ENCODE results near the gene NCAM2.
A peak's percentile ranks its signal among the peaks of the same experiment; 100 is the strongest.

The NCAM2 gene

DNA sequence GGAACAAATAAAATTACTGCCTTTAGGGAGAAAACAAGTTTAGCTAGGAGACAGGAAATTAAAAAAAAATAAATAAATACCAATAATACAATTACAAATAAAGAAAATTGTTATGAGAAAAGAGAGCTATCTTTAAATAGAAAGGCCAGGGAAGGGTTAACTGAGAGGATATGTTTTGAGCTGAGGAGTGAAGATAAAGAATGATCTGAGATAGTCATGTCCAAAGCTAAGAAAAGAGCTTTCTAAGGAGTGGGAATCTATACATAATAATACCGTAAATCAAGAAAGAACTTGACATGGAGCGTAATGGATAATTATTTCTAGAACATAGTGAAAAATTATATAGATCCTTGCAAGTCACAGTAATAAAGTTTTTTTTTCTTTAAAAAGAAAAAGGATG, 176.5 kb downstream of the NCAM2 start:
- TF ChIP-seq, protein P1, sequence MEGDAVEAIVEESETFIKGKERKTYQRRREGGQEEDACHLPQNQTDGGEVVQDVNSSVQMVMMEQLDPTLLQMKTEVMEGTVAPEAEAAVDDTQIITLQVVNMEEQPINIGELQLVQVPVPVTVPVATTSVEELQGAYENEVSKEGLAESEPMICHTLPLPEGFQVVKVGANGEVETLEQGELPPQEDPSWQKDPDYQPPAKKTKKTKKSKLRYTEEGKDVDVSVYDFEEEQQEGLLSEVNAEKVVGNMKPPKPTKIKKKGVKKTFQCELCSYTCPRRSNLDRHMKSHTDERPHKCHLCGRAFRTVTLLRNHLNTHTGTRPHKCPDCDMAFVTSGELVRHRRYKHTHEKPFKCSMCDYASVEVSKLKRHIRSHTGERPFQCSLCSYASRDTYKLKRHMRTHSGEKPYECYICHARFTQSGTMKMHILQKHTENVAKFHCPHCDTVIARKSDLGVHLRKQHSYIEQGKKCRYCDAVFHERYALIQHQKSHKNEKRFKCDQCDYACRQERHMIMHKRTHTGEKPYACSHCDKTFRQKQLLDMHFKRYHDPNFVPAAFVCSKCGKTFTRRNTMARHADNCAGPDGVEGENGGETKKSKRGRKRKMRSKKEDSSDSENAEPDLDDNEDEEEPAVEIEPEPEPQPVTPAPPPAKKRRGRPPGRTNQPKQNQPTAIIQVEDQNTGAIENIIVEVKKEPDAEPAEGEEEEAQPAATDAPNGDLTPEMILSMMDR (conservative IDR thresholded peaks at IDR 0.05), result no peak
- H3K27ac ChIP-seq, result no peak overlapping the region

DNA sequence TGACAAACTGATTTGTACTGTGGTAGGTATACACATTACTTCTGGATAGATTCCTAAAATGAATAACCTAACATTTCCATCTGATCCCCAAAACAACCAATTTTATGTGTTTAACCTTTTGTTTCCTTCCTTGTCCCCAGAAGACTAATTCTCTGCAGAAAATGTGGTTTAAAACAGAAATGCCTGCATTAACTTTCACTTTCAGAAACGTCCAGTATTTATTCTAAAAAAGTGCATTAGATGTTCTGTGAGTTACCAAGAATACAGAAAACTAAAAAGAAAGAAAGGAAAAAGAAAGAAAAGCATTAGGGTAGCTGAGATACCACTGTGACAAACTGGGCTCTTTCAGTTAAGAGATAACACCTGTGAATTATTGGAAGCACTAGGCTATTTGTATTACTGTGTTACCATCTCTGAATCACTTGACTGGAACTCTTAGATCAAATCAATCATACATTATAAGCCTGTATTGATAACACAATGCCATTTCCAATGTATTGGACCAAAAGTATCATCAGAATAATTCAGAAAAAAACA, 177.7 kb downstream of the NCAM2 start:
- TF ChIP-seq, protein P1 (conservative IDR thresholded peaks at IDR 0.05), result no peak
- H3K27ac ChIP-seq, result no peak overlapping the region

DNA sequence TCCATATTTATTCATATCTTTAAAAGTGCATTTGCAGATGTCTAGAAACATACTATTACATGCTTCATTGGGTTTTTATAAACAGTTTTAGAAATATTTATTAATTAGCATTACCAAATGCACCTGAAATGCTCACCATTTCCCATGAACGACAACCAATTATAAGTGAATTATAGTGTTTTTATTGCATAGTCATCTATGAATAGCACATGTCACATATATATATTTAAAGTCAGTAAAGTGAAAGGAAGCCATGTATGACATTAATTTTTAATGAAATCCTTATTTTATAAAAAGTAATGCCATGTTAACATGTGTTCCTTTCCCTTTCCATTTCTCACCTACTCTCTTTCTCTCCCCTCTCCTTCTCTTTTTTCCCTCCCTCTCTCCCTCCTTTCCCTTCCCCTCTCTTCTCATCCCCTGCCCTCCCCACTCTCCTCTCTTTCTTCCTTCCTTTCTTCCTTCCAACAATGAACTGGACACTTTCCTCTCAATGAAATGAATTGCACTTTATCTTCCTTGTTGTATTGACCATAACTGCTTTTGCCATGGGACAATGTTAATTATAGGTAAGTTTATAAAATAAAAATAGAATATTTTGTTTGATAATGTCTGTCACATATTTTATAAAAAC, 179.3 kb downstream of the NCAM2 start:
- TF ChIP-seq, protein P1 (conservative IDR thresholded peaks at IDR 0.05), result no peak

DNA sequence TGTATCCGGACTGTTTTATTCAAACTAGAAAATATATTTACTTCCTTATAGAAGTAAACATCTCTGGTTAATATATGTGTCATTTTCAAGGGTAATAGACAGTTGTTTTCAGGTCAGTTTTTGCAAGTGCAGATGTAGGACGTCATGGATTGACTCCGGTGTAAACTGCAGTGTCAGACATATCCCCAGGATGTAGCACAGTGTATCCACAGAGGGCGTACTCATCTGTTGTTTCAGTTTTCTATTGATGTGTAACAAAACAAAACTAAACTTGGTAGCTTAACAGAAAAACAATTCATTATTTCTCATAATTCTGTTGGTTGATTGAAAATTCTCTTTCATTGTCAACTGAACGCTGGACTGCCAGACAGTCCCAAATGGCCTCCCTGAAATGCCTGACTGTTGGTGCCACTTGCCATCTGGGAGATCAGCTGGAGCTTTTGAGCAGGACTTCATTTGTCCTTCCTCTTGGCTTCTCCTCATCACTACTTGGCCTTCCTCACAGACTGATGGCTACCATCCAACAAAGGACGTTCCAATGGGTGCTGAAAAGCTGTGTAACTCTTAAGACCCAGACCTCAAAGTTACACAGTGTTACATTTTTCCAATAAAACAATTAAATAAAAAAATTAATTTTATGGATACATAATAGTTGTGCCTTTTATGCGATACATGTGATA, 181.6 kb downstream of the NCAM2 start:
- TF ChIP-seq, protein P1 (conservative IDR thresholded peaks at IDR 0.05), result no peak
- peak overlapping the region; percentile 90 for H3K27ac ChIP-seq

More for the DNA sequence above, 179.3 kb downstream of the NCAM2 start:
- no peak overlapping the region for H3K27ac ChIP-seq

DNA sequence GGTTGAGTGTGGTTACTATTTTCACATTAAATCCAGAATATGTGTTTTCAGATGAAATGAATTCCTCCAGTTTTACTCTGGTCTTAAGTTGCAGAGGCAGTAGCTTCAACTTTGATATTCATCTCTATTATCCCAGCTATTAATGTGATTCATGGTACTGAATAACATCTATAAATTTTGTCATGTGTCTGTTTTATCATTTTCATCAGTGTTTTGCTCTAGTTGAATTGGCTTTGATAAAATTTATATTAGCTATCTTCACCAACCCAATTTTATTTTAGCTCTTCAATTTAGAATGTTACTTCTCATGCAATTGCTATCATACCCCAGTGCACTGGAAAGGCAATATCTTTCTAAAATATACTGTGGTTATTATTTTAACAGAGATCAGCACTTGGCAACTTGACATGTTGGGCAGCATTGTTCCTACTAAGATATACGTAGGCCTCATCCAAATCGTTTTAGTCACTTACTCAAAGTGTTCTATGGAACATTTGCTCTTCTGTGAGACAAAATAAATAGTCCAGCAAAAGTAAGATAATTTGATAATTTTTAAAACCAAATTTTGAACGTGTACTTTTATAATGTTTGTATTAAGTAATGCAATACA, 184.3 kb downstream of the NCAM2 start:
- H3K27ac ChIP-seq, result peak overlapping the region; percentile 90
- TF ChIP-seq, protein P1 (conservative IDR thresholded peaks at IDR 0.05), result no peak

DNA sequence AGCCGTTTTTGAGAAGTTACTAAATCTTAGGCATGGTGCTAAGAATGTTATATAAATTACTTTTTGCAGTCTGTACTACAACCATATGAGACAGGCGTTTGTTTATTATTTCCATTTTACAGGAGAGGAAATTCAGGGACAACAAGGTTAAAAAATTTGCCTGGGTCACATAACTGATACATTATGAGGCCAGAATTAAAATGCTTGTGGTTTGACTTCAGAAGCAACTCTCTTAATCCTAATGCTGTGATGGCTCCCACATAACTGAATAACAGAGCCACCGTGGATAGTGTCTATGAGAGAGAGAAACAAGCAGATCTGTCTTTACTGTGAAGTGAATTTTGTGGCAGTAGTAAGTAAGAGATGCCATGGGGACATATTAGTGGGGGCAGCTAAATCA, 184.9 kb downstream of the NCAM2 start:
- peak overlapping the region; percentile 90 for H3K27ac ChIP-seq
- TF ChIP-seq, protein P1 (conservative IDR thresholded peaks at IDR 0.05), result no peak

DNA sequence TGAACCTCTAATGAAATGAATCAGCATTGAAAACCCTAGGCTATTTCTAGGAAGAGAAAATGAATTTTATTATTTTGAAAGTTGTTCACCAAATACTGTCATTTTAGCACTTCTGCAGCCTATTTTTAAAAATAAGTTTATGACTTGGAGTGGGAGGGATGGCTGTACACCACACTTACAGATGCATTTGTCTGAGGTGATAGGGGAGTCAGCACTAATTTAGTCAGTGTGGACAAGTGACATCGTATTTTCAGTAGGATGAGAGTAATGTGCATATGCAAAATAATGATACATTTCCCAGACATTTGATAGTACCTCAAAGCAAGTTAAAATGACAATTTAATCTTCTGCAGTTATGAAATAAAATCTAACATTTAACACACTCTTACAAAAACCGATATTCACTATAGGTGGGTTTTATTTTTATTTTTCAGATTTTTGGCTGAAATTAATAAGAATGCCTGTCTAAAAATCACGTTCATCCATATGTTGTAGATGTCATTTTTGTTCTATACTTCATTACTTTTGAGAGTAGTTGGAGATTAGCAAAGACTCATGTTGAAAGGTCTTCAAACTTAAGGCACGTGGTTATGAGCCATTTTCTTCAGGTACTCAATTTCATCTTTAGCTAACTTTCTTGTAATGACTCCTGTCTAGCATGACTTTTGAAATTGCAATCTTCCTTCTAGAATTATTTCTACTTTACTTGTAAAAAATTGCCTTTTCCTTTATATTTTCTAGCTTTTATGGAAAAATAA, 186.7 kb downstream of the NCAM2 start:
- TF ChIP-seq, protein P1 (conservative IDR thresholded peaks at IDR 0.05), result no peak

More for the DNA sequence above, 186.7 kb downstream of the NCAM2 start:
- peak overlapping the region; percentile 90 for H3K27ac ChIP-seq
